Measurements from ENCODE around the gene COL13A1.

COL13A1 gene

DNA sequence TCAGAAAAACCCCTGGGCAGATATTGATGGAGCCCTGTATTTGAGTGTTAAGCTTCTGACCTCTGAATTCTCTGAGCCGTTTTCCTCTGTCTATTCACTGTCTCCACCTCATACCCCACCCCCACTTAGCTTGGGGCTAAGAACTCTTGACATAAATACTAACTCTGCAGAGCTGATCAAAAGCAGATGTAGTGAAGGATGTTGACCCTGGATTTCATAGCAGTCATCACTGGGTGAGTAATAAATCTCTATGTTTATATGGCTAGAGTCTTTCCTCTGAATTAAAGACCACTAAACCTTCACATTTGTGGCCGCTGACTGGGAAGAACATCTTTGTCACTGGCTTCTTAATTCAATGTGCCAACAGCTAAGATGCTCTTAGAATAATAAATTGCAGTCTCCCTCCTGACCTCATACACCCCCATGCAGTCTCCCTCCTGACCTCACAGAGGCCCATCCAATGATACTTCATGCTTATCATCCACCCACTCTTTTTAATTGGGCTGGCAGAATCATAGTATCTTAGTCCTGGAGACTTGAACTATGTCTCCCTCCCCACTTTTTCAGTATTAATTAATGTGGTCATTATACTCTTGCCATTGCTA, 172.9 kb downstream of the COL13A1 start:
- no peak for TF ChIP-seq L3MBTL2 (conservative IDR thresholded peaks at IDR 0.05)
- TF ChIP-seq, protein P1, sequence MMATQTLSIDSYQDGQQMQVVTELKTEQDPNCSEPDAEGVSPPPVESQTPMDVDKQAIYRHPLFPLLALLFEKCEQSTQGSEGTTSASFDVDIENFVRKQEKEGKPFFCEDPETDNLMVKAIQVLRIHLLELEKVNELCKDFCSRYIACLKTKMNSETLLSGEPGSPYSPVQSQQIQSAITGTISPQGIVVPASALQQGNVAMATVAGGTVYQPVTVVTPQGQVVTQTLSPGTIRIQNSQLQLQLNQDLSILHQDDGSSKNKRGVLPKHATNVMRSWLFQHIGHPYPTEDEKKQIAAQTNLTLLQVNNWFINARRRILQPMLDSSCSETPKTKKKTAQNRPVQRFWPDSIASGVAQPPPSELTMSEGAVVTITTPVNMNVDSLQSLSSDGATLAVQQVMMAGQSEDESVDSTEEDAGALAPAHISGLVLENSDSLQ (IDR thresholded peaks at IDR 0.05): peak; percentile 65
- no peak for TF ChIP-seq CTBP1 (IDR thresholded peaks at IDR 0.05; ENCODE audit: borderline replicate concordance)
- ChIA-PET CTCF (interaction anchor here (1.8 kb wide), 1 partner anchor 16 kb away, joined by 9 read pairs; no protein-coding TSS in a partner anchor), POLR2A (interaction anchor here (0.6 to 1.8 kb wide), 2 partner anchors 78 to 172 kb away, joined by 3 to 4 read pairs; partner anchors contain the start of genes MACROH2A2 and TYSND1)
- no peak for DNase-seq (ENCODE audit: extremely low spot score)

DNA sequence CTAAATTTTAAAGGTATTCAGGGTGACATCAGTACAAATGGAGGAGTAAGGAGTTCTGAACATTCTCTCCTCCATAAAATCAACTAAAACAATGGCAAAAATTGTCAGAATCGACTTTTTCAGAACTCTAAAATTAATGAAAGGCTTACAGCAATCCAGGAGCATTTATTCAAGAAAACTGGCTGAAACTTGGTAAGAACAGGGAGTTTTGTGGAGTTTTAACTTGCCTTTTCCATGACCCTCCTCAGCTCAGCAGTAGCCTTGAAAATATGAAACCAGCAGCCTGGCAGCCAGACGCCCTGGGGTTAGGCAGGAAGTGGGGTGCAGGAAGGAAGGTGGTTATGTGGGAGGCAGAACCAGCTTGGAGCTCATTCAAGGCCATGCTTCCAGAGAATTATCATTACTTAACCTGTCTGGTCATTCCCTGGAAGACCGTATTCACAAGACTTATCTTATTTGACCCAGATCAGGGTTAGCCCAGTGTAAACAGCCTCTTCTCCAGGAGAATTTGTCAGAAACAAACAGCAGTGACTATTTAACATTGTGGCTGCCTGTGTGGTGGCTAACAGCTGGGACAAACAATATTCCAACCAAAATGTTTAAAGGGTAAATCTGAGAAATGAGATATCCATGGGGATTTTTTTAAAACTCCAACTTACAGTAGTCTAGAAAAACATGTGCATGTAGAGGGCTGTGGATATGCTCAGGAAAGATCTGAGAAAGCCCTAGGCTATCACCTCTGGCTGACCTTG, 175.3 kb downstream of the COL13A1 start:
- TF ChIP-seq FOXK2 (IDR thresholded peaks at IDR 0.05): no peak
- no peak for TF ChIP-seq ZNF384 (IDR thresholded peaks at IDR 0.05)
- no peak for TF ChIP-seq CTBP1 (IDR thresholded peaks at IDR 0.05; ENCODE audit: borderline replicate concordance)
- no peak for TF ChIP-seq ELF4 (IDR thresholded peaks at IDR 0.05)
- TF ChIP-seq LEF1 (IDR thresholded peaks at IDR 0.05; ENCODE audit: borderline replicate concordance): no peak
- no peak for TF ChIP-seq SUZ12 (IDR thresholded peaks at IDR 0.05)
- TF ChIP-seq, protein P1 (IDR thresholded peaks at IDR 0.05): no peak
- no peak for TF ChIP-seq BHLHE40 (IDR thresholded peaks at IDR 0.05; ENCODE audit: borderline replicate concordance)
- no peak for TF ChIP-seq L3MBTL2 (conservative IDR thresholded peaks at IDR 0.05)
- no peak for DNase-seq (ENCODE audit: extremely low spot score)
- ChIA-PET POLR2A (no interaction called here), CTCF (interaction anchor here (1.7 kb wide), 1 partner anchor 19 kb away, joined by 4 read pairs; no protein-coding TSS in a partner anchor)

DNA sequence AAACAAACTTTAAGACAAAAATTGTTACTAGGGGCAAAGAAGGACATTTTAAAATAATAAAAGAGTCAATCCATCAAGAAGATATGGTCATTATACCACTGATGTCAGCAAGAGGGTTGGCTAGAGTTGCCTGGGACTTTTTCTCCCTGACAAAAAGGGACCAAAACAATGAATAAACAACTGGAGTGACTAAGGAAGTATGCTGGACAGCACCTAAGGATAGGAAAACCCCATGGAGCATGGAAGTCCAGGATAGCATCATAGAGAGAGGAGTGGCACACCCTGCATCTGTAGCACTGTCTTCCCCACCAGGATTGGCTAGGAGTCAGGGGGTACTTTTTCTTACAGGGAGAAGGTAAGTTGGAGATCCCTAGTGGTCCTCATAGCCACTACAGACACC, 177.5 kb downstream of the COL13A1 start:
- POLR2A ChIA-PET: no interaction called here
- no peak for TF ChIP-seq ELF4 (IDR thresholded peaks at IDR 0.05)
- no peak for TF ChIP-seq BHLHE40 (IDR thresholded peaks at IDR 0.05; ENCODE audit: borderline replicate concordance)
- TF ChIP-seq SUZ12 (IDR thresholded peaks at IDR 0.05): no peak
- no peak for TF ChIP-seq HDGF (IDR thresholded peaks at IDR 0.05; ENCODE audit: borderline replicate concordance)
- CTCF ChIA-PET: no interaction called here
- no peak for DNase-seq (ENCODE audit: extremely low spot score)

DNA sequence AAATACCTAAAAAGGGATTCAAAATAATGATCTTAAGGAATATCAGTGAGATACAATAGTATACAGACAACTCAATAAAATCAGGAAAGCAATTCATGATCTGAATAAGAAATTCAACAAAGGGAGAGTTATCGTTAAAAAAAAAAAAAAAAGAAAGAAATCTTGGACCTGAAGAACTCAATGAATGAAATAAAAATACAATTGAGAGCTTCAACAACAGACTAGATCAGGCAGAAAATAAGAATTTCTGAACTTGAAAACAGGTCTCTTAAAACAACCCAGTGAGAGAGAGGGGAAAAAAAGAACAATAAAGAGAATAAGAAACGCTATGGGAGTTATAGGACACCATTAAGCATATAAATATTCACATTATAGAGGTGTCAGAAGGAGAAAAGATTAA, 179.0 kb downstream of the COL13A1 start:
- DNase-seq (ENCODE audit: extremely low spot score): no peak
- ChIA-PET POLR2A (no interaction called here), CTCF (interaction anchor here (0.9 kb wide), 1 partner anchor 22 kb away, joined by 6 read pairs; no protein-coding TSS in a partner anchor)
- no peak for TF ChIP-seq FOXA1 (IDR thresholded peaks at IDR 0.05)
- TF ChIP-seq, protein P1 (IDR thresholded peaks at IDR 0.05): no peak
- no peak for TF ChIP-seq TARDBP (IDR thresholded peaks at IDR 0.05)
- TF ChIP-seq SP1 (IDR thresholded peaks at IDR 0.05): no peak
- TF ChIP-seq ARNT (IDR thresholded peaks at IDR 0.05): no peak
- TF ChIP-seq CTBP1 (IDR thresholded peaks at IDR 0.05; ENCODE audit: borderline replicate concordance): no peak
- TF ChIP-seq BHLHE40 (IDR thresholded peaks at IDR 0.05; ENCODE audit: borderline replicate concordance): no peak
- TF ChIP-seq LEF1 (IDR thresholded peaks at IDR 0.05; ENCODE audit: borderline replicate concordance): no peak
- no peak for TF ChIP-seq L3MBTL2 (conservative IDR thresholded peaks at IDR 0.05)
- TF ChIP-seq SUZ12 (IDR thresholded peaks at IDR 0.05): no peak
- no peak for TF ChIP-seq FOXK2 (IDR thresholded peaks at IDR 0.05)
- no peak for TF ChIP-seq NFRKB (IDR thresholded peaks at IDR 0.05)
- no peak for TF ChIP-seq FOXM1 (IDR thresholded peaks at IDR 0.05; ENCODE audit: borderline replicate concordance)
- no peak for TF ChIP-seq ZNF384 (IDR thresholded peaks at IDR 0.05)
- TF ChIP-seq HDGF (IDR thresholded peaks at IDR 0.05; ENCODE audit: borderline replicate concordance): no peak
- TF ChIP-seq ELF4 (IDR thresholded peaks at IDR 0.05): no peak

DNA sequence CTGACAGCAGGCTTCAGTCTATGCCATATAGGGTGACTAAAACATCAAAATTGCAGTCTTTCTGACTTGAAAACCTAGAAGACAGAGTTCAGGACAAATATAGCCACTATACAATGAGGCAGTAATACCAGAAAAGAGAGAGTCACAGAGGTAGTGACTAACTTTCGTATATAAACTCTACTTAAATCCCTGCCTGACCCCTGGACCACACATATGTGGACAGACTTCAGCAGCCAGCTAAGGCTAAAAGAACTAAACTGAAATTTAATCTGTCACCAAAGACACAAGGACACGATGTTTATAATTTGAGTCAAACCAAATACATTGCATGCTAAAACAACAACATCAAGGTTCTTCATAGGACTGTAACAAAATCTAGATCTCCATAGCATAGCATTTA, 186.4 kb downstream of the COL13A1 start:
- ChIA-PET CTCF (no interaction called here), POLR2A (no interaction called here)
- no peak for DNase-seq (ENCODE audit: extremely low spot score)
- TF ChIP-seq ZNF384 (IDR thresholded peaks at IDR 0.05): no peak
- no peak for TF ChIP-seq BHLHE40 (IDR thresholded peaks at IDR 0.05; ENCODE audit: borderline replicate concordance)
- TF ChIP-seq NFRKB (IDR thresholded peaks at IDR 0.05): no peak
- no peak for TF ChIP-seq FOXK2 (IDR thresholded peaks at IDR 0.05)
- no peak for TF ChIP-seq HDGF (IDR thresholded peaks at IDR 0.05; ENCODE audit: borderline replicate concordance)
- no peak for TF ChIP-seq L3MBTL2 (conservative IDR thresholded peaks at IDR 0.05)
- no peak for TF ChIP-seq FOXA1 (IDR thresholded peaks at IDR 0.05)
- no peak for TF ChIP-seq TARDBP (IDR thresholded peaks at IDR 0.05)
- no peak for TF ChIP-seq FOXM1 (IDR thresholded peaks at IDR 0.05; ENCODE audit: borderline replicate concordance)
- no peak for TF ChIP-seq ARNT (IDR thresholded peaks at IDR 0.05)
- TF ChIP-seq, protein P1 (IDR thresholded peaks at IDR 0.05): no peak
- TF ChIP-seq SUZ12 (IDR thresholded peaks at IDR 0.05): no peak

DNA sequence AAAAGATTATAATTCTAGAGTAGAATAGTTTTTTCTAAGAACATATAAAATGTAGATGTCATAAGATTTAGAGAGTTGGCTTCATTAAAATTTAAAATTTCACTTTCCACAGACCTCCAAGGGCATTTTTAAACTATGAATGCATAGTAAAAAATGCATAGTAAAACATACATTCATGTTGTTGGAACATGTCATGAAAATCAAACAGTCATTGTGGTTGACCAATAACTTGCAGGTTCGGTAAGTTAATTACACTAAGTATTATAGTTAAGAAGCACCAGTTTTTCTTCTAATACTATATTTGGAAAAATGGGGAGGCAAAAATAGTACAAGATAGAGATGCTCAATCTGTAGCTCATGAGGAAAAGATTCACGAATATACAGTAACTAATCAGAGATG, 189.4 kb downstream of the COL13A1 start:
- TF ChIP-seq SUZ12 (IDR thresholded peaks at IDR 0.05) (no peak), ARNT (IDR thresholded peaks at IDR 0.05) (no peak), LEF1 (IDR thresholded peaks at IDR 0.05; ENCODE audit: borderline replicate concordance) (no peak), BHLHE40 (IDR thresholded peaks at IDR 0.05; ENCODE audit: borderline replicate concordance) (no peak), ZNF384 (IDR thresholded peaks at IDR 0.05) (no peak)
- ChIA-PET POLR2A (no interaction called here), CTCF (no interaction called here)
- DNase-seq (ENCODE audit: extremely low spot score): no peak

Data from HEK293T (cell line).